ENCODE measurements around the gene SOX1. TPM values are rescaled to one million over a fixed set of nuclear protein-coding genes. Genes with fewer than 3 reads are reported as not detected.

The SOX1 gene
- polyA plus RNA-seq, 1 donor from 2014 or later: 13.2 TPM

- H4K20me1 ChIP-seq (ENCODE audit: insufficient read depth): no peaks in the 10 kb centered on the region
- no peaks in the 10 kb centered on the region for H3K9me3 ChIP-seq (ENCODE audit: low read length)
- peak overlapping the region; percentile 62 for H3K27ac ChIP-seq (ENCODE audit: low read length)
- no peak for TF ChIP-seq RAD21 (conservative IDR thresholded peaks at IDR 0.05)
- no peak for TF ChIP-seq SMC3 (conservative IDR thresholded peaks at IDR 0.05; ENCODE audit: poor library complexity)
- no peak for TF ChIP-seq TAF1 (IDR thresholded peaks at IDR 0.05; ENCODE audit: low read depth)
- no peak for TF ChIP-seq MXI1 (conservative IDR thresholded peaks at IDR 0.05; ENCODE audit: poor library complexity, severe bottlenecking)
- no peak for TF ChIP-seq REST (IDR thresholded peaks at IDR 0.05; ENCODE audit: borderline replicate concordance)
- H3F3A ChIP-seq (ENCODE audit: insufficient read depth, low read length, poor library complexity, severe bottlenecking): no peaks in the 10 kb centered on the region
- H3K27me3 ChIP-seq (ENCODE audit: insufficient read depth, low read depth, low read length): peaks cover 98% of the 10 kb centered on the region
- no peaks in the 10 kb centered on the region for H3K9me2 ChIP-seq (ENCODE audit: insufficient read depth, low read length)
- H2AFZ ChIP-seq (ENCODE audit: low read depth, low read length): no peak overlapping the region
- H3K79me2 ChIP-seq (replicated peaks; ENCODE audit: insufficient read depth, low read length): peaks cover 52% of the 10 kb centered on the region
- H3K4me3 ChIP-seq (ENCODE audit: low read length): peak overlapping the region; percentile 74
- H3K36me3 ChIP-seq (ENCODE audit: insufficient read depth, low read length): no peaks in the 10 kb centered on the region
- H3K9ac ChIP-seq (ENCODE audit: low read length): peak overlapping the region; percentile 76
- peak overlapping the region; percentile 62 for H3K4me2 ChIP-seq (ENCODE audit: low read length)
Observed at GRCh38 chr13:112057439-112057735, 9.6 kb upstream of the SOX1 start.

- Histone ChIP-seq H3K36me3 (ENCODE audit: insufficient read depth, low read length) (no peaks in the 10 kb centered on the region), H3K9ac (ENCODE audit: low read length) (peak overlapping the region; percentile 76), H3K4me2 (ENCODE audit: low read length) (peak overlapping the region; percentile 62), H3K9me3 (ENCODE audit: low read length) (no peaks in the 10 kb centered on the region), H3F3A (ENCODE audit: insufficient read depth, low read length, poor library complexity, severe bottlenecking) (no peaks in the 10 kb centered on the region), H4K20me1 (ENCODE audit: insufficient read depth) (no peaks in the 10 kb centered on the region), H3K4me3 (ENCODE audit: low read length) (peak overlapping the region; percentile 74), H3K27ac (ENCODE audit: low read length) (peak overlapping the region; percentile 62), H3K9me2 (ENCODE audit: insufficient read depth, low read length) (no peaks in the 10 kb centered on the region), H3K27me3 (ENCODE audit: insufficient read depth, low read depth, low read length) (peaks cover 97% of the 10 kb centered on the region), H2AFZ (ENCODE audit: low read depth, low read length) (no peak overlapping the region), H3K79me2 (replicated peaks; ENCODE audit: insufficient read depth, low read length) (peaks cover 55% of the 10 kb centered on the region)
- TF ChIP-seq TAF1 (IDR thresholded peaks at IDR 0.05; ENCODE audit: low read depth): peak; percentile 46
- TF ChIP-seq POLR2AphosphoS5 (IDR thresholded peaks at IDR 0.05): peak; percentile 48
- TF ChIP-seq, protein P1, sequence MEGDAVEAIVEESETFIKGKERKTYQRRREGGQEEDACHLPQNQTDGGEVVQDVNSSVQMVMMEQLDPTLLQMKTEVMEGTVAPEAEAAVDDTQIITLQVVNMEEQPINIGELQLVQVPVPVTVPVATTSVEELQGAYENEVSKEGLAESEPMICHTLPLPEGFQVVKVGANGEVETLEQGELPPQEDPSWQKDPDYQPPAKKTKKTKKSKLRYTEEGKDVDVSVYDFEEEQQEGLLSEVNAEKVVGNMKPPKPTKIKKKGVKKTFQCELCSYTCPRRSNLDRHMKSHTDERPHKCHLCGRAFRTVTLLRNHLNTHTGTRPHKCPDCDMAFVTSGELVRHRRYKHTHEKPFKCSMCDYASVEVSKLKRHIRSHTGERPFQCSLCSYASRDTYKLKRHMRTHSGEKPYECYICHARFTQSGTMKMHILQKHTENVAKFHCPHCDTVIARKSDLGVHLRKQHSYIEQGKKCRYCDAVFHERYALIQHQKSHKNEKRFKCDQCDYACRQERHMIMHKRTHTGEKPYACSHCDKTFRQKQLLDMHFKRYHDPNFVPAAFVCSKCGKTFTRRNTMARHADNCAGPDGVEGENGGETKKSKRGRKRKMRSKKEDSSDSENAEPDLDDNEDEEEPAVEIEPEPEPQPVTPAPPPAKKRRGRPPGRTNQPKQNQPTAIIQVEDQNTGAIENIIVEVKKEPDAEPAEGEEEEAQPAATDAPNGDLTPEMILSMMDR (IDR thresholded peaks at IDR 0.05; ENCODE audit: poor library complexity, severe bottlenecking): no peak
- no peak for TF ChIP-seq SMC3 (conservative IDR thresholded peaks at IDR 0.05; ENCODE audit: poor library complexity)
- TF ChIP-seq RAD21 (conservative IDR thresholded peaks at IDR 0.05): no peak
- no peak for TF ChIP-seq EZH2 (IDR thresholded peaks at IDR 0.05; ENCODE audit: borderline replicate concordance, insufficient read depth, low read length, poor library complexity, severe bottlenecking)
- no peak for TF ChIP-seq MXI1 (conservative IDR thresholded peaks at IDR 0.05; ENCODE audit: poor library complexity, severe bottlenecking)
- TF ChIP-seq EP300 (conservative IDR thresholded peaks at IDR 0.05; ENCODE audit: poor library complexity, severe bottlenecking): no peak
- TF ChIP-seq REST (IDR thresholded peaks at IDR 0.05; ENCODE audit: borderline replicate concordance): no peak
Observed at GRCh38 chr13:112057736-112058518, 9.0 kb upstream of the SOX1 start.
